GM21515 (cell line): ENCODE measurements around the gene SHISA4.
"Not testable (repeated sequence)": the region's sequence is repeated elsewhere in the genome, so short reads cannot be mapped to it uniquely, and the experiment has no call there.

Experiments used
- ATAC-seq: cut with Tn5 transposase; IDR thresholded peaks from one replicate; pipeline ENCODE4 v1.9.1; 2021; ENCODE audit not compliant: unreplicated experiment

The SHISA4 gene

DNA sequence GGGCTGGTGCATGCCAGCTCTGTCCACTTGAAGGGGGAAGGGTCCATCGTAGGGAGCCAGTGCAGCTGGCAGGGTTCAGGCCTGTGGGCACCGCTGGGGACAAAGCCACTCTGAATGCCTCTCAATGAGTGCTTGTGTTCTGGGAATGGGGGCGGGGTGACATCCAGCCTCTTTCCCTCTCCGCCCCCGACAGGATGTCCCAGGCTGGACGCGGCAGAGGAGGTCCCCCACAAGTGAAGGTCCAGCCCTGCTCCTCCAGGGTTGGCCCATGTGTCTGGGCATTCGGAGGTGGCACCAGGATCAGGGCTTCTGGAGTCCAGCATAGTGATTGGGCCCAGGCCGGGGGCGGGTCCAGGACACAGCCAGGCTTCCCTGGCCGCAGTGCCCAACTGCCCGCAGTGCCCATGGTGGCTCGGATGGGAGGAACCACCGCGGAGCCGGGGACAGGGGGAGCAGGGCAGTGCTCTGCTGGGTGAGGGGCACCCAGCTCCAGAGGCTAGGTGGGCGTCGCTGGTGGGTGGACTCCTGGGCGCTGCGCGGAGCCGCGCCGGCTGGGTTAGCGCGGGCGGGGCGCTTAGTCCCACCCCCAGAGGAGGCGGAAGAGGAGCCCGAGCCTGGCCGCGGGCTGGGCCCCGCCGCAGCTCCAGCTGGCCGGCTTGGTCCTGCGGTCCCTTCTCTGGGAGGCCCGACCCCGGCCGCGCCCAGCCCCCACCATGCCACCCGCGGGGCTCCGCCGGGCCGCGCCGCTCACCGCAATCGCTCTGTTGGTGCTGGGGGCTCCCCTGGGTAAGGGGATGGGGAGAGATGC, at the start of gene SHISA4:
TSS of gene SHISA4 (plus strand) at position 617 of the 808 bp plus-strand sequence. CDS start at position 714, 97 bp downstream.
- ATAC-seq, result no peak

DNA sequence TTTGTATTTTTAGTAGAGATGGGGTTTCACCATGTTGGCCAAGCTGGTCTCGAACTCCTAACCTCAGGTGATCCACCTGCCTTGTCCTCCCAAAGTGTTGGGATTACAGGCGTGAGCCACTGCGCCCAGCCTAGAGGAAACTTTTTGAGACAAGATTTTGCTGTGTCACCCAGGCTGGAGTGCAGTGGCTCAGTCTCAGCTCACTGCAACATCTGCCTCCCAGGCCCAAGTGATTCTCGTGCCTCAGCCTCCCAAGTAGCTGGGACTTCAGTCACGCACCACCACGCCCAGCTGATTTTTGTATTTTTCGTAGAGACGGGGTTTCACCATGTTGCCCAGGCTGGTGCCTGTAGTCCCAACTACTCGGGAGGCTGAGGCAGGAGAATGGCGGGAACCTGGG, 49.6 kb upstream of the SHISA4 start:
- ATAC-seq, result not testable (repeated sequence)

DNA sequence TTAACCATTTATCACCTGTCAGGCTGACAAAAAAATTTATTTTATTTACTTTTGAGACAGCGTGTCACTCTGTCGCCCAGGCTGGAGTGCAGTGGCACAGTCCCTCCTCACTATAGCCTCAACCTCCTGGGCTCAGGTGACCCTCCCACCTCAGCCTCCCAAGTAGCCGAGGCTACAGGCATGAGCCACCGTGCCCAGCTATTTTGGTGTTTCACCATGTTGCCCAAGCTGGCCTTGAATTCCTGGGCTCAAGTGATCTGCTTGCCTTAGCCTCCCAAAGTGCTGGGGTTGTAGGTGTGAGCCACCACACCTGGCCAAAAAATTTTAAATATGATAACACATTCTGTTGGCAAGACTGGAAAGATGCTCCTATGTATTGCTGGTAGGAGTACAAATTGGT, 48.6 kb upstream of the SHISA4 start:
- no peak for ATAC-seq

DNA sequence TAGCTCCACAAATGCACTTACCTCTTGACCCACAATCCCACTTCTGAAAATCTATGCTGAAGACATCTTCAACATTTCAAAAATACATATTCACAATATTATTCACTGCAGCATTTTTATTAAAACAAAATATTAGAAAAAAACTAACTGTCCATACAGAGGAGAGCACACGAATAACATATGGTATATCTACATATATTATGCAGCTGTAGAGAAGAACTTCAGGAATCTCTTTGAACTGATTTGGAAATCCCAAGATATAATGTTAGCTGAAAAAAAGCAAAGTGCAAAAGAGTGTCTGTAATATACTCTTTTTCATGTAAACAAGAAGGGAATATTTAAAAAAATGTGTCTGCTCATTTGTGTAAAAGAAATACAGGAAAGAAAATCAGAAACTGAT, 48.2 kb upstream of the SHISA4 start:
- no peak for ATAC-seq

DNA sequence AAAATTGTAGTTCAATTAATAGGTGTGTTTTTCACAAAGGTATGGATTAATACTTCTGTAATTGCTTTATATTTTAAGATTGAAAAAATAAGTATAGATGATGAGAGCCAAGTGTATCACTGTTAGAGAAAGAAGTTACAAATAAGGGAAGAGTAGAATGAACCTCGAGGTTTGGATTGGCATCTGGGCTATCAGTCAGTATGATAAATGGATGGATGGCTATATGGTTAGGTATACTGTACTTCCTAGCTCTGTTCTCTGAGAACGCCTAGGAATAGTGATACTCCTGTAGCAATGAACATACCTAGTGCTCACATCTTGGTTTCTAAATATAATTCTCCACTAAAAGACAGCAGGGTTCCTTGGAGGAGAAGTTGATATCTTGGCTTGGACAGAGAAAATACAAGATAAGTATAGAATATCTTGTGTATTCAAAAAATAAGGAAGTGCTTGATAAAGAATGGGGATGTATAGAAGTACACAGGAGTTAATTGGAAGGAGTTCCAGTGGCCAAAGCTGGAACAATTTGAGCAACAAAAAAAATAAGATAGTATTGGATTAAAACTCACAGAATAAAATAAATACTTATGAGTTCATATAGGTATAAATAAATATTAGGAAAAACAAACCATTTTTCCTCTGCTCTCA, 47.3 kb upstream of the SHISA4 start:
- no peak for ATAC-seq

DNA sequence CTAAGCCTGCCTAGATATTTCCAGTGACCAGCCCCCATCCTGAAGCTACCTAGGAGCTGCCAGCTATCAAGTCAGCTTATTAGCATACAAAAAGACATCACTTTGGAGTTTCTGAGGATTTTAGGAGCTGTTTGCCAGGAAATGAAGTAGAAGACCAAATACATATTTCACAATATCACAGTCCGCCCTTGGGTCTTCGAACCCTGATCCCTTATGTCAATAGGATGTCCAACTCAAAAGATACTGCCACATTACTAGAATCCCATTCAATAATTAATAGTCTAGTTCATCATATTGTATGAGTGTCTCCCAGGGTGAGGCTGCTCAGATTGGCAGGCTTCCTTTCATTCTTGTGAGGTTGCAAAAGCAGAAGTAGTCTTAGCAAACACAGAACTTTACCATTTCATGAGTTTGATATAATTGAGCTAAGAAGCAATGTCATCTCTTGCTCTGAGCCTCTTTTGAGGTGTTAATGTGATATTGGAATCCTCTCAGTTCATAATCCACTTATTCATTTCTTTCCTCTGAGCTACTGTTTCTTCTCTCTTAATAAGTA, 46.1 kb upstream of the SHISA4 start:
- ATAC-seq, result no peak

DNA sequence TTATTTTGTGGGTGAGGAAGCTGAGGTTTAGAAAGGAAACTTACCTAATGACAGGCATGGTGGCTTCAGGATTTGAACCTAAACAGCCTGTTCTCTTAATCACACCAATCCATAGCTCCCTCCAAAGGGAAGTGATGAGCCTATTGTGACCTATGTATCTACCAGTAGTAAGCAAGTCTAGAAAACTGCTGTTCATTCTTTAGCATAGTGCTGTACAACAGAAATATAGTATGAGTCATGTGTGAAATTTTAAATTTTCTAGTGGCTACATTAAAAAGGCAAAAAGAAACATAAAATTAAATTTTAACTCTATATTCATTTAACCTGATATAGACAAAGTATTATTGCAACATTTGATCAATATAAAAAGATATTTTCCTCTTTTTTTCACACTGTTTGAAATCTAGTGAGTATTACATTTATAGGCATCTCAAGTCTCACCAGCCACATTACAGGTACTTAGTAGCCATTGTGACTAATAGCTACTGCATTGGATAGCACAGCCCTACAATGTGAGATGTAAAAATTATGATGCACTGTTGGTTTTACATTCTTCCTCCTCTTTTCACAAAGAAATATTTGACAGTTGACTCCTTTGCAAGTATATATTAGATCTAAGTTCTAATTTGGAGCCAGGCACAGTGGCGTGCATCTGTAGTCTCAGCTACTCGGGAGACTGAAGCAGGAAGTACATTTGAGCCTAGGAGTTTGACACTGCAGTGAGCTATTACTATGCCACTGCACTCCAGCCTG, 43.2 kb upstream of the SHISA4 start:
- no peak for ATAC-seq

DNA sequence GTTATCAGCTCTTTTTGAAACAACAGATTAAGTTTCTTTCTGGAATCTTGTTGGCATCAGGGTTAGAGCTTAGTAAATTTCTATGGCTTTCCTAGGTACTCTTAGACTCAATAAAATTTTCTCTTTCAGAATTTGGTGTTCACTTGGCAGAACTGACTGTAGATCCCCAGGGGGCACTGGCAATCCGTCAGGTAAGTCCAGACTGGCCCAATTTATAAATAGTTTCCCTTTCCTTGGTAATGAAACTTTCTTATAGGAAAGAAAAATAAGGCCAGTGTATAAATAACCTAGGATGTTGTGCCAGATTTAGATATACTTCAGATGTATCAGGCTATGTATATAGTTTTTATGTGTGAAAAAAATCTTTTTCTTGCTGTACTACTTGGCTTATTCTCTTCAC, 41.5 kb upstream of the SHISA4 start:
- ATAC-seq, result no peak

DNA sequence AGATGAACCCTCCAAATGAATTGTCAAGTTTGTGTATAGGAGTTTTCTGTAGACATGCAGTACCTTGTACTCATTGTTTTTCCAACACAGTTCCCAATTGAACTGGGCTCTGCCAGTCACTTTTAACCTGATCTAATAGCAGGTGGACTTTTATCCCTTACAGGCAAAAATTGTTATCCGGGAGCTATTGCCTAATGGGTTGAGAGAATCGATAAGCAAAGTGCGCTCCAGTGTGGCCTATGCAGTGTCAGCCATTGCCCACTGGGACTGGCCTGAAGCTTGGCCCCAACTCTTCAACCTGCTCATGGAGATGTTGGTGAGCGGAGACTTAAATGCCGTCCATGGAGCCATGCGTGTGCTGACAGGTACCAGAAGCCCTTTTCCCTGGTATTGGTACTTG, 40.5 kb upstream of the SHISA4 start:
- no peak for ATAC-seq

DNA sequence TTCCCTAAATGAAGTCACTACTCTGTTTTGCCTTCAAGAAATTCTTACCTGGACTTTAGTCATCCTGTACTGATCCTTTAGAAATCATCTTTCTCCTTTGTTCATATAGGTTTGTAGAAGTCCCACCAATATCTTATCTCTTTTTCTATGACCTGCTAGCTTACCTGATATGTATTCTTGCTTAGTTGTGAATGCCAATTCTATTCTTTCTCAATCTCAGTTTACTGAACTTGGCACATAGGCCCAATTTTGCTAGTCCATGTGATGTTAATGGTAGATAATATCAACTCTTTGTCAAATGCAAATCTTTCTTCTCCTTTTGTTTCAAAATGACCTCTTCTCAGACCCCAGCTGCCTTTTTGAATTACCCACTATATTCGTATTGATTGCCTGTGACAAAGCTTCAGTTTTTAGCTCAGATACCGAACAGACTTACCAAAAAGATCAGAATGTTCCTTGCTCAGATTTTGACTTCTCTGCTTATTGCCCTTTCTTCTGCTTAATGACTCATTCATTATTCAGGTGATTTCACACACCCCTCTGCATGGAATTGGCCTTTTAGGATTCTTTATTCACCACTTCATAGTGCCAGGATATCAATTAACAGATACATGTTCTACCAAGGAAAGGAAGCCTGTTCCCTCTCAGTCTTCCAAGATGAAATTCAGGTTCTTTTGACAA, 39.2 kb upstream of the SHISA4 start:
- ATAC-seq, result no peak

- ATAC-seq, result no peak
These were observed 38.7 kb upstream of the SHISA4 start for GRCh38 chr1:201850053-201850397.

DNA sequence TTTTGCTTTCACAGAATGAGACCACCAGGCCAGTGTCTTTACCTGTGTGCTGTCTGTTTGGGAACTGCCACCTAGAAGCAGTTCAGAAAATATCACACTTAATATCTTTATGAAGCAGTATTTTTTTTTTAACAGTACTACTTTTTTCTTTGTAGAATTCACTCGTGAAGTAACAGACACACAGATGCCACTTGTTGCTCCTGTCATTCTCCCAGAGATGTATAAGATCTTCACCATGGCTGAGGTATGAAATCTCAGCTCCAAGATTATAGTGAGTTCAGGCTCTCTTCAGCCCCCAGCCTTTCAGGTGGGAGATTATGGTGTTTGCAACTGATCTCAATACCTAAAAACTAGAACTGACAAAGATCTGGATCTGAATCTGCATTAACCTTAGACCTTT, 36.7 kb upstream of the SHISA4 start:
- no peak for ATAC-seq

DNA sequence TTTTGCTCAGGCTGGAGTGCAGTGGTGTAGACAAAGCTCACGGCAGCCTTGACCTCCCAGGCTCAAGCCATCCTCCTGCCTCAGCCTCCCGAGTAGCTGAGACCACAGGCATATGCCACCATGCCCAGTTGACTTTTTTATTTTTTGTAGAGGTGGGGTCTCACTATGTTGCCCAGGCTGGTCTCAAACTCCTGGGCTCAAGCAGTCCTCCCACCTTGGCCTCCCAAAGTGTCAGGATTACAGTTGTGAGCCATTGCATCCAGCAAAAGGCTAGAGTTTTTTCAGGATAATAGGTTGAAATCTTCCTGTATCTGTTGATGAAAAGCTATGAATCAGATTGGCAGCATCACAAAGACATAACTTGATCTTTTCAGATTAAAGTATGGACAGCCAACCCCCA, 32.0 kb upstream of the SHISA4 start:
- ATAC-seq, result not testable (repeated sequence)

DNA sequence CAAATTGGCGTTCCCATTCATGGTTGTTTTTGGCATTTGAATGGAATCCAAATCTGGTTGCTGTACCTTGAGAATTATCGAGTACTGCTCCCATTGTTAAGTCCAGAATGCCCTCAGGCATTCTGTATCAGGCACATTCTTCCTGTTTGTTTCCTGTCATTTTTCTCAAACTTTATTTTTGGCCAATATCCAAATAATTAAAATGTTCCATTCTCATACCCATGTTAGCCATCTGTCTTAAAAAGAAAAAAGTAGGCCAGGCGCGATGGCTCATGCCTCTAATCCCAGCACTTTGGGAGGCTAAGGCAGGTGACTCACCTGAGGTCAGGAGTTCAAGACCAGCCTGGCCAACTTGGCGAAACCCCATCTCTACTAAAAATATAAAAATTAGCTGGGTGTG, 29.3 kb upstream of the SHISA4 start:
- ATAC-seq, result no peak

DNA sequence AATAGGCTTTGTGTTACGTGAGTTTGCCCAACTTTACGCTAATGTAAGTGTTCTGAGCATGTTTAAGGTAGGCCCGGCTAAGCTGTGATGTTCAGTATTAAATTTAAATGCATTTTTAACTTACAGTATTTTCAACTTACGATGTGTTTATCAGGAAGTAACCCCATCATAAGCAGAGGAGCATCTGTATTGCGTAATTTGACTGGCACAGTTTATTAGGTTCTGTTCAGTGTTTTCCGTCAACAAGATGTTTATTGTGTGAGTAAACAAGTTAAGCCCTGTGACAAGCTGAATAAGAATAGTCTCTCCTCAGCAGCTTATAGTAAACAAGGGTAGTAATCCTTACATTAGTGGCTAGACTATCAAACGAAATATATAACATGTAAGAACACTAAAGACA, 27.2 kb upstream of the SHISA4 start:
- ATAC-seq, result no peak

DNA sequence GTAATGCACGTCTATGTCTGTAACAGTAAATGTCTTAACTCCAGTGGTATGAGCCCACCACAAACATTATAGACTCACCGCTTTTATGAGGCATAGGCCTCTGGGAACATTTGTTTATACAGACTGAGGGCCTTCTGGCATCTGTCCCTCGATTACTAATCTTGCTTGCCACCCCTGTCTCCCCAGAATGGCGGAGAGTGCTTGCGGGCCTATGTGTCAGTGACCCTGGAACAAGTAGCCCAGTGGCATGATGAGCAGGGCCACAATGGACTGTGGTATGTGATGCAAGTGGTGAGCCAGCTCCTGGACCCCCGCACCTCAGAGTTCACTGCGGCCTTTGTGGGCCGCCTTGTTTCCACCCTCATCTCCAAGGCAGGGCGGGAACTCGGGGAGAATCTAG, 18.3 kb upstream of the SHISA4 start:
- ATAC-seq, result no peak

DNA sequence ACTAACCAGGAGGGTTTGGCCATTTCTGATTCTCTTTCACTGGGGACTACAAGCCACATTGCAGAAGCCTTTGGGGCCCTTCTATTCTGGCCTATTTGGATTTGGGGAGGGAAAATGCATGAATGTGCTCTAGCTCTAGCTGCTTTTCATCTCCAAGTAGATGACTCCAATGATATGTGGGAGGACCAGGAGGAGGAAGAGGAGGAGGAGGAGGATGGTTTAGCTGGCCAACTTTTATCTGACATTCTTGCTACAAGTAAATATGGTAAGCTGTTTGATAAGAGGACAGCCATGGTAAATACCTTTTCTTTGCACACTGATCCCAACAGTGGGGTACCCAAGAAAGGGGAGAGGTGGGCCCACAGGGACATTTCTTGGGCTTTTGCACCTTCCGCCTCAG, 14.0 kb upstream of the SHISA4 start:
- ATAC-seq, result no peak

- ATAC-seq, result no peak
These were observed 12.4 kb upstream of the SHISA4 start for GRCh38 chr1:201876148-201876818.

GRCh38 chr1:201877877-201878401, 10.8 kb upstream of the SHISA4 start:
- ATAC-seq, result no peak

DNA sequence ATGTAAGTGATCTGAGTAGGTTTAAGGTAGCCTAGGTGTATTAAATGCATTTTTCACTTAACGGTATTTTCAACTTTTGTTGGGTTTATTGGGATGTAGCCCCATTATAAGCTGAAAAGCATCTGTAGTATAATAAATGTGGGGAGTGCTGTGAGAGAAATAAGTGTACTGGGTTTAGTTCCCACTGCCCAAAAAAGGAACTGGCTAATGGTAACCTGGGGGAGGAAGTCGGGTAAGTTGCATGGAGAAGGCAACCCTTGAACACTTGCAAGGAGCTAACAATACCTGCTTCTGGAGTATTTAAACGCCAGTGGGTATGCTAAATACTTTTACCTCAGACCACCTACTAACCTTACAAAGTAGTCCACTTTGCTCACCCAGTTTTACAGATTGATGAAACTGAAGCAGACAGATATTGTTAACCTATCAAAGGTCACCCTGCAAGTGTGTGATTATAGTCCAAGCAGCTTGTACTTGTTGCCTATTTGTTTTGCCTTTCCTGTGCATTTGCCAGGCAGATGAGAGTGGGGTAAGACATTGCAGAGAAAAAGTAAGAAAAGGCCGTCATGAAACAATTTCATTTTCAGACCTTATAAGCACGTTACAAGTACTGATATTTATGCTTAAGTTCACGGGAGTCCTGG, 7.6 kb upstream of the SHISA4 start:
- no peak for ATAC-seq
